HEK293T (cell line): ENCODE data around the gene ALG10B.
"Not testable (repeated sequence)": the region's sequence is repeated elsewhere in the genome, so short reads cannot be mapped to it uniquely, and the experiment has no call there.

Experiments used
- CTCF ChIA-PET: fragments of 350-600 bp; formaldehyde crosslinking; extraction: SDS; loops from one replicate; lab custom pipeline; 2021; ENCODE audit warnings: antibody characterized with exemption, inconsistent platforms; lab: Yijun Ruan, JAX
- POLR2A ChIA-PET: fragments of 350-600 bp; formaldehyde crosslinking; extraction: SDS; loops from one replicate; lab custom pipeline; 2020; ENCODE audit warnings: antibody characterized with exemption, inconsistent platforms; lab: Yijun Ruan, JAX
- DNase-seq: peaks from one replicate; pipeline ENCODE4 v3.0.0; 2012; ENCODE audit warnings: mixed read lengths; ENCODE audit errors: extremely low spot score
- ARNT ChIP-seq: fragments of 450-650 bp; IDR thresholded peaks from 2 replicates; pipeline ENCODE4 v1.6.1; 2017; ENCODE audit warnings: mild to moderate bottlenecking
- BHLHE40 ChIP-seq: fragments of 450-650 bp; IDR thresholded peaks from 2 replicates; pipeline ENCODE4 v1.6.1; 2016; ENCODE audit warnings: mild to moderate bottlenecking, moderate library complexity, borderline replicate concordance
- CTBP1 ChIP-seq: fragments of 450-650 bp; IDR thresholded peaks from 2 replicates; pipeline ENCODE4 v1.6.1; 2016; ENCODE audit warnings: borderline replicate concordance
- ELF4 ChIP-seq: fragments of 450-650 bp; IDR thresholded peaks from 2 replicates; pipeline ENCODE4 v1.6.1; 2017; ENCODE audit warnings: antibody characterized with exemption
- FOXA1 ChIP-seq: fragments of 450-650 bp; IDR thresholded peaks from 2 replicates; pipeline ENCODE4 v1.6.1; 2016; ENCODE audit warnings: mild to moderate bottlenecking
- FOXK2 ChIP-seq: fragments of 450-650 bp; IDR thresholded peaks from 2 replicates; pipeline ENCODE4 v1.6.1; 2016; ENCODE audit warnings: mild to moderate bottlenecking
- FOXM1 ChIP-seq: fragments of 450-650 bp; IDR thresholded peaks from 2 replicates; pipeline ENCODE4 v1.6.1; 2017; ENCODE audit warnings: mild to moderate bottlenecking, borderline replicate concordance
- HDGF ChIP-seq: fragments of 450-650 bp; IDR thresholded peaks from 2 replicates; pipeline ENCODE4 v1.6.1; 2017; ENCODE audit warnings: antibody characterized with exemption, borderline replicate concordance
- L3MBTL2 ChIP-seq: fragments of 450-650 bp; conservative IDR thresholded peaks from 2 replicates; pipeline ENCODE4 v1.6.1; 2016; ENCODE audit warnings: mild to moderate bottlenecking
- LEF1 ChIP-seq: fragments of 450-650 bp; IDR thresholded peaks from 2 replicates; pipeline ENCODE4 v1.6.1; 2017; ENCODE audit warnings: mild to moderate bottlenecking, borderline replicate concordance
- NFRKB ChIP-seq: fragments of 450-650 bp; IDR thresholded peaks from 2 replicates; pipeline ENCODE4 v1.6.1; 2016; ENCODE audit warnings: mild to moderate bottlenecking, moderate library complexity
- PKNOX1 ChIP-seq: fragments of 450-650 bp; IDR thresholded peaks from 2 replicates; pipeline ENCODE4 v1.6.1; 2016
- SP1 ChIP-seq: fragments of 450-650 bp; IDR thresholded peaks from 2 replicates; pipeline ENCODE4 v1.6.1; 2017
- SUZ12 ChIP-seq: fragments of 450-650 bp; IDR thresholded peaks from 2 replicates; pipeline ENCODE4 v1.6.1; 2016; ENCODE audit warnings: mild to moderate bottlenecking
- TARDBP ChIP-seq: fragments of 450-650 bp; IDR thresholded peaks from 2 replicates; pipeline ENCODE4 v1.6.1; 2016
- ZNF384 ChIP-seq: fragments of 450-650 bp; IDR thresholded peaks from 2 replicates; pipeline ENCODE4 v1.6.1; 2016

ALG10B gene

DNA sequence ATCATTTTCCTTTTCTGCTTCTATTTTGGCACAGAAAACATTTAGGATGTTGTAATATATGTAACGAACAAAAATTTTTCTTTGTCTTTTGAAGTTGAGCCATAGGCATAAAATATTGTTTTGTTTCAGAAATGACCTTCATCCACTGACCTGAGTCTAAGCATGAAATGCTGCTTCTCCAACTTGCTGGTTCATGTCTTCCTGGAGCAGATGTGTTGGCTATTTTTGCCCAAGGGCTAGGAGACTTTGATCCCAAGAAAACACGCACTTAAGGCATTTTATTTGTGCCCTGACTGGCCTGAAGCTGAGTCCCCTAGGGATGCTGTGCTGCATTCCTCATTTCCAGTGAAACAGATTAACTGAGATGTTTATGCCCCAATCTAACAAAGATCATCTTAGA, 27.2 kb upstream of the ALG10B start:
- CTCF ChIA-PET: no interaction called here

GRCh38 chr12:38291160-38291559, 25.4 kb upstream of the ALG10B start:
- POLR2A ChIA-PET: no interaction called here
- no peak for DNase-seq
- TF ChIP-seq ELF4 (no peak), SUZ12 (no peak), TARDBP (no peak), ARNT (no peak), NFRKB (no peak), FOXA1 (no peak), FOXM1 (no peak), LEF1 (no peak), HDGF (no peak), CTBP1 (no peak), SP1 (no peak), BHLHE40 (no peak), L3MBTL2 (no peak), ZNF384 (no peak)
- CTCF ChIA-PET: no interaction called here

More for the DNA sequence above, 27.2 kb upstream of the ALG10B start:
- POLR2A ChIA-PET: no interaction called here
- no peak for DNase-seq
- TF ChIP-seq FOXK2 (no peak), ELF4 (no peak), ZNF384 (no peak), SUZ12 (no peak), ARNT (no peak), HDGF (no peak), LEF1 (no peak), NFRKB (no peak), SP1 (no peak), CTBP1 (no peak), TARDBP (no peak), FOXA1 (no peak), FOXM1 (no peak), L3MBTL2 (no peak)

GRCh38 chr12:38302972-38303371, 13.6 kb upstream of the ALG10B start:
- POLR2A ChIA-PET, CTCF ChIA-PET, DNase-seq: not testable (repeated sequence)

- POLR2A ChIA-PET, CTCF ChIA-PET, DNase-seq: not testable (repeated sequence)
These were observed 5.4 kb downstream of the ALG10B start for GRCh38 chr12:38321966-38322365.

DNA sequence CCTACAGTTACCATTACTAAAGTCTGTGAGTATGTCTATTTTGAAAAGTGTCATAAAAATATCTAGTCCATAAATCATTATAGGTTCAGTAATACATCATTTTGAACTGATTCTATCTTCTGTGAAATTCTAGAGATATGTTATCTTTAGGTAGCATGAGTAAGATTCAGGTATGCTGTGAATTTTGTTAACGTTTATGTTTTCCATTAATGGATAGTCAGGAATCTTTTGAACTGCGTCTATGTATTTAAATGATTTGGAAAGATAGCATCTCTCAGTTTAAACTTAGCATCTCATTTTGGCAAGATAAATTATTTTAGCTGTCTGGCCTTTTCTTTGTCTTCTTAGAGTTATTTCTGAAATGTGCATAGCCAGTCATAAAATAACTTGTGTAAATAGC, 8.3 kb downstream of the ALG10B start:
- DNase-seq: no peak
- POLR2A ChIA-PET: no interaction called here
- TF ChIP-seq ARNT (no peak), SUZ12 (no peak), ELF4 (no peak), FOXA1 (no peak), SP1 (no peak), NFRKB (no peak), FOXK2 (no peak), TARDBP (no peak)
- CTCF ChIA-PET: no interaction called here

GRCh38 chr12:38327356-38327755, 10.8 kb downstream of the ALG10B start:
- no peak for DNase-seq
- ChIA-PET POLR2A (no interaction called here), CTCF (no interaction called here)
- TF ChIP-seq FOXA1: no peak
- no peak for TF ChIP-seq SUZ12
- TF ChIP-seq FOXM1: no peak

DNA sequence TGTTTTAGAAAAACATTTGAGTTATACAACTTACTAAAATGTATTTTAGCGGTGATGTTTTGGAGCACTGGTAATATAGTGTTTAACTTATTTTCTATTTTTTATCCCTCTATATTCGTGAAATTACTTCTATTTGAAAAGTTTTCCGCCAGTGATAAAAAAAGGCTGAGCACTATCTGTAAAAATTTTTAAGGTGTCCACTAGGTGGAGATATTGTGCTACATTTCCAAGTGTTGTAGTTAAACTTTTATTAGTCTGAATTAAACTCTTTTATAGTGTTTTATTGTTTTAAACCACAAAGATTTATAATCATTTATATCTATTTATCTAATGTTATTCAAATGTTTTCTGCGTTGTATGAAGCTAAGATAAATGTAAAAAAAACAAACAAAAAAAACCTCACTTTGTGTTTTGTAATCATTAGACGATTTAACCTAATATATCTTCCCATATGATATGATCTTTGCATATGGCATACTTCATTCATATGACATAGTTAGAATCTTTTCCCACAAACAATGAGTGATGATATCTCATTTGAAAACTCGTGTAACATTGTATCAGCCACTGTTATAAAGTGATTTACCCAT, 11.8 kb downstream of the ALG10B start:
- TF ChIP-seq FOXK2 (no peak), FOXM1 (no peak), SUZ12 (no peak), CTBP1 (no peak), ZNF384 (no peak), NFRKB (no peak), ELF4 (no peak), LEF1 (no peak), TARDBP (no peak), L3MBTL2 (no peak), PKNOX1 (no peak)
- ChIA-PET CTCF (interaction anchor here (0.6 kb wide), 1 partner anchor 558 kb away, joined by 3 read pairs; no protein-coding TSS in a partner anchor), POLR2A (no interaction called here)
- peak; percentile 3 for DNase-seq

- CTCF ChIA-PET, POLR2A ChIA-PET, DNase-seq: not testable (repeated sequence)
These were observed 13.8 kb downstream of the ALG10B start for GRCh38 chr12:38330414-38330813.

- POLR2A ChIA-PET: no interaction called here
- no peak for DNase-seq
- TF ChIP-seq ARNT (no peak), TARDBP (no peak), PKNOX1 (no peak), FOXA1 (no peak), HDGF (no peak), ELF4 (no peak), SP1 (no peak), ZNF384 (no peak), LEF1 (no peak), BHLHE40 (no peak)
- CTCF ChIA-PET: no interaction called here
These were observed 16.2 kb downstream of the ALG10B start for GRCh38 chr12:38332814-38333213.
